K562 (cell line): Measurements from ENCODE around the gene KLF1. TPM values are rescaled to one million over a fixed set of nuclear protein-coding genes. Genes with fewer than 3 reads are reported as not detected.

Experiments
- ARHGAP35 ChIP-seq: fragments of 450-650 bp; IDR thresholded peaks from 2 replicates; pipeline ENCODE4 v1.6.1; 2018; ENCODE audit not compliant: partially characterized antibody
- ARNT ChIP-seq, 2 experiments: fragments of 450-650 bp; IDR thresholded peaks; 2 replicates each; pipeline ENCODE4 v1.6.1; 2016; ENCODE audit warnings: mild to moderate bottlenecking in 1 of 2
- BCL6 ChIP-seq: fragments of 250-450 bp; sonication (Bioruptor Pico); IDR thresholded peaks from 2 replicates; pipeline ENCODE4 v1.4.0; 2020
- BRD9 ChIP-seq: fragments of 450-650 bp; IDR thresholded peaks from 2 replicates; pipeline ENCODE4 v1.6.1; 2018; ENCODE audit warnings: low read depth; ENCODE audit not compliant: partially characterized antibody
- CHAMP1 ChIP-seq: fragments of 450-650 bp; IDR thresholded peaks from 2 replicates; pipeline ENCODE4 v1.6.1; 2016; ENCODE audit warnings: mild to moderate bottlenecking
- CREB5 ChIP-seq: fragments of 250-450 bp; sonication (Bioruptor Pico); IDR thresholded peaks from 2 replicates; pipeline ENCODE4 v1.5.0; 2020; ENCODE audit warnings: mild to moderate bottlenecking
- ETV6 ChIP-seq, 3 experiments: fragments of 150-350 bp in 1 of 3; sonication (generic) in 1 of 3; formaldehyde crosslinking in 1 of 3; IDR thresholded peaks; 2 replicates each; pipeline versions ENCODE4 v1.6.1 to v1.8.0; 2014 to 2022; ENCODE audit warnings: borderline replicate concordance in 2 of 3, low read depth in 2 of 3, antibody characterized with exemption in 1 of 3, low read length in 1 of 3, mild to moderate bottlenecking in 1 of 3, missing genetic modification reagents in 1 of 3
- HBP1 ChIP-seq: fragments of 450-650 bp; formaldehyde crosslinking; IDR thresholded peaks from 2 replicates; pipeline ENCODE4 v1.4.0; 2022; ENCODE audit warnings: missing genetic modification characterization
- HDAC1 ChIP-seq, 2 experiments: fragments of 450-650 bp; IDR thresholded peaks; 2 replicates each; pipeline ENCODE4 v1.6.1; 2016 to 2017; ENCODE audit warnings: inconsistent platforms in 1 of 2, mild to moderate bottlenecking in 1 of 2, moderate library complexity in 1 of 2
- HDAC3 ChIP-seq: fragments of 450-650 bp; IDR thresholded peaks from 2 replicates; pipeline ENCODE4 v1.6.1; 2018; ENCODE audit warnings: borderline replicate concordance, mild to moderate bottlenecking, moderate library complexity; ENCODE audit not compliant: partially characterized antibody
- HMG20B ChIP-seq: fragments of 250-450 bp; sonication (Bioruptor Pico); IDR thresholded peaks from 2 replicates; pipeline ENCODE4 v1.5.0; 2021; ENCODE audit warnings: mild to moderate bottlenecking
- KDM4B ChIP-seq, 2 experiments: fragments of 450-650 bp in 1 of 2; sonication (generic) in 1 of 2; IDR thresholded peaks; 2 replicates each; pipeline ENCODE4 v1.6.1; 2016 to 2017; ENCODE audit warnings: borderline replicate concordance in 2 of 2, antibody characterized with exemption in 1 of 2, low read depth in 1 of 2, mild to moderate bottlenecking in 1 of 2
- KLF13 ChIP-seq: fragments of 450-650 bp; IDR thresholded peaks from 2 replicates; pipeline ENCODE4 v1.6.1; 2016; ENCODE audit warnings: missing genetic modification characterization, low read depth, mild to moderate bottlenecking, missing compliant biosample characterization, moderate library complexity, borderline replicate concordance
- MYC ChIP-seq, 2 experiments: fragments of 250-450 bp in 1 of 2; sonication (Bioruptor Pico) in 1 of 2; IDR thresholded peaks; 2 replicates each; pipeline versions ENCODE4 v1.5.1 to v1.6.1; 2012 to 2021; ENCODE audit warnings: low read depth in 2 of 2, borderline replicate concordance in 1 of 2, improper control_type of control experiment in 1 of 2, low read length in 1 of 2, mild to moderate bottlenecking in 1 of 2, moderate library complexity in 1 of 2
- PTTG1 ChIP-seq: fragments of 450-650 bp; IDR thresholded peaks from 2 replicates; pipeline ENCODE4 v1.6.1; 2016; ENCODE audit warnings: low read depth, mild to moderate bottlenecking, missing genetic modification characterization, missing compliant biosample characterization
- RBFOX2 ChIP-seq: fragments of 200-400 bp; formaldehyde crosslinking; IDR thresholded peaks from 2 replicates; pipeline ENCODE4 v1.6.1; 2017; ENCODE audit warnings: low read depth, mild to moderate bottlenecking, low read length, moderate library complexity
- RBM14 ChIP-seq: fragments of 200-400 bp; formaldehyde crosslinking; IDR thresholded peaks from 2 replicates; pipeline ENCODE4 v1.6.1; 2018; ENCODE audit warnings: low read depth, mild to moderate bottlenecking, low read length, moderate library complexity, borderline replicate concordance; ENCODE audit not compliant: insufficient read depth
- TAF15 ChIP-seq: fragments of 200-400 bp; formaldehyde crosslinking; IDR thresholded peaks from 2 replicates; pipeline ENCODE4 v1.6.1; 2017; ENCODE audit warnings: mild to moderate bottlenecking, low read depth, low read length, moderate library complexity
- ZNF184 ChIP-seq: sonication (generic); formaldehyde crosslinking; IDR thresholded peaks from 2 replicates; pipeline ENCODE4 v1.5.0; 2020; ENCODE audit warnings: missing genetic modification reagents
- ZNF79 ChIP-seq: fragments of 250-450 bp; sonication (Bioruptor Pico); IDR thresholded peaks from 2 replicates; pipeline ENCODE4 v1.4.0; 2020; ENCODE audit warnings: low read depth, mild to moderate bottlenecking, moderate library complexity
- polyA plus RNA-seq, 8 experiments: library from polyadenylated mRNA; depleted of rRNA in 4 of 8; stranded (reverse) in 5 of 8; unstranded in 3 of 8; fragments of >200 nt; fragmentation: Nextera tagmentation in 2 of 8; fragmentation: Illumina TruSeq in 1 of 8; extraction: Ambion mirVana in 2 of 8; extraction: Trizol in 1 of 8; gene quantifications; 2 replicates each; pipeline versions ENCODE4 v1.2.1 to v1.2.3, GENCODE V29; 2011 to 2014; ENCODE audit warnings: inconsistent platforms in 1 of 8, missing spikeins in 1 of 8
- total RNA-seq, 7 experiments: library from RNA; depleted of rRNA in 6 of 7; stranded (reverse); fragments of >200 nt in 6 of 7; fragmentation: Illumina TruSeq in 2 of 7; extraction: Trizol in 2 of 7; gene quantifications; 2 replicates each; pipeline versions ENCODE4 v1.2.1 to v1.2.3, GENCODE V29; 2011 to 2021; ENCODE audit warnings: low replicate concordance in 1 of 7
- TF ChIP-seq, protein P1 (sequence below): fragments of 450-650 bp; IDR thresholded peaks from 2 replicates; pipeline ENCODE4 v1.6.1; 2016; ENCODE audit warnings: borderline replicate concordance

KLF1 gene
- total and polyA plus RNA-seq, 9 of the 15 experiments (the other 6 are each of a cell fraction or from before 2014, with no cell fraction given), result 8.4 to 163 (median 47.3) TPM

GRCh38 chr19:12884627-12884925 lies 2.4 kb downstream of the KLF1 start (continued):
- TF ChIP-seq CHAMP1 (no peak), RBM14 (no peak), BRD9 (peak; percentile 31), ETV6 (IDR thresholded peaks at IDR 0.05; ENCODE audit: borderline replicate concordance in 1 of 2, low read depth in 2 of 2, low read length in 1 of 2) (no peak), ETV6 (CRISPR knock-in tag; IDR thresholded peaks at IDR 0.05; ENCODE audit: borderline replicate concordance) (no peak), HMG20B (no peak), HDAC3 (no peak), RBFOX2 (no peak), PTTG1 (tag) (no peak), CREB5 (CRISPR knock-in tag) (no peak), TAF15 (no peak), HBP1 (CRISPR knock-in tag) (no peak), BCL6 (CRISPR knock-in tag) (no peak), KDM4B (IDR thresholded peaks at IDR 0.05; ENCODE audit: borderline replicate concordance in 2 of 2, low read depth in 1 of 2) (no peak), KLF13 (tag) (no peak), ARNT (IDR thresholded peaks at IDR 0.05) (0 out of 4 replicates have a peak, but pooled peaks of 1 of the 2 experiments have one; percentile 37), HDAC1 (IDR thresholded peaks at IDR 0.05) (0 out of 4 replicates have a peak, but pooled peaks of 1 of the 2 experiments have one; percentile 62), ZNF79 (CRISPR knock-in tag) (no peak), ZNF184 (CRISPR knock-in tag) (no peak), MYC (IDR thresholded peaks at IDR 0.05; ENCODE audit: low read depth, low read length) (no peak), MYC (CRISPR knock-in tag; IDR thresholded peaks at IDR 0.05; ENCODE audit: borderline replicate concordance, low read depth) (no peak), ARHGAP35 (no peak)
- TF ChIP-seq, protein P1, sequence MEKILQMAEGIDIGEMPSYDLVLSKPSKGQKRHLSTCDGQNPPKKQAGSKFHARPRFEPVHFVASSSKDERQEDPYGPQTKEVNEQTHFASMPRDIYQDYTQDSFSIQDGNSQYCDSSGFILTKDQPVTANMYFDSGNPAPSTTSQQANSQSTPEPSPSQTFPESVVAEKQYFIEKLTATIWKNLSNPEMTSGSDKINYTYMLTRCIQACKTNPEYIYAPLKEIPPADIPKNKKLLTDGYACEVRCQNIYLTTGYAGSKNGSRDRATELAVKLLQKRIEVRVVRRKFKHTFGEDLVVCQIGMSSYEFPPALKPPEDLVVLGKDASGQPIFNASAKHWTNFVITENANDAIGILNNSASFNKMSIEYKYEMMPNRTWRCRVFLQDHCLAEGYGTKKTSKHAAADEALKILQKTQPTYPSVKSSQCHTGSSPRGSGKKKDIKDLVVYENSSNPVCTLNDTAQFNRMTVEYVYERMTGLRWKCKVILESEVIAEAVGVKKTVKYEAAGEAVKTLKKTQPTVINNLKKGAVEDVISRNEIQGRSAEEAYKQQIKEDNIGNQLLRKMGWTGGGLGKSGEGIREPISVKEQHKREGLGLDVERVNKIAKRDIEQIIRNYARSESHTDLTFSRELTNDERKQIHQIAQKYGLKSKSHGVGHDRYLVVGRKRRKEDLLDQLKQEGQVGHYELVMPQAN, result 0 out of 2 replicates have a peak, but pooled peaks have one; percentile 13
